GM23338 (cell line): ENCODE measurements around the gene PRKCH. TPM values are rescaled to one million over a fixed set of nuclear protein-coding genes. Genes with fewer than 3 reads are reported as not detected.

Experiments used
- ATAC-seq: fragments of 200-7000 bp; cut with Tn5 transposase; 3 replicates; pipeline ENCODE4 v1.9.1; 2020
- DNase-seq: peaks from one replicate; pipeline ENCODE4 v3.0.0-alpha.2; 2015; ENCODE audit warnings: low spot score
- H2AFZ ChIP-seq: fragments of 200-600 bp; sonication (generic); 2 replicates; pipeline ENCODE4 v1.8.0; 2016; ENCODE audit warnings: antibody characterized with exemption, mild to moderate bottlenecking, moderate library complexity
- H3F3A ChIP-seq: fragments of 200-600 bp; sonication (generic); replicated peaks from 2 replicates; pipeline ENCODE4 v1.8.0; 2017; ENCODE audit warnings: antibody characterized with exemption, mixed run types, low read depth
- H3K27ac ChIP-seq: fragments of 200-600 bp; sonication (generic); 2 replicates; pipeline ENCODE4 v1.6.1; 2016; ENCODE audit warnings: low read depth
- H3K27me3 ChIP-seq: fragments of 200-600 bp; sonication (generic); 2 replicates; pipeline ENCODE4 v1.8.0; 2016; ENCODE audit warnings: mild to moderate bottlenecking, mixed run types, moderate library complexity; ENCODE audit not compliant: insufficient read depth
- H3K36me3 ChIP-seq: fragments of 200-600 bp; sonication (generic); 2 replicates; pipeline ENCODE4 v1.8.0; 2016; ENCODE audit warnings: mild to moderate bottlenecking; ENCODE audit not compliant: insufficient read depth
- H3K4me1 ChIP-seq: fragments of 200-600 bp; sonication (generic); 2 replicates; pipeline ENCODE4 v1.8.0; 2016; ENCODE audit warnings: mild to moderate bottlenecking, moderate library complexity; ENCODE audit not compliant: insufficient read depth
- H3K4me2 ChIP-seq: fragments of 200-600 bp; sonication (generic); 2 replicates; pipeline ENCODE4 v1.7.1; 2017; ENCODE audit warnings: mixed run types
- H3K4me3 ChIP-seq: fragments of 200-600 bp; sonication (generic); 2 replicates; pipeline ENCODE4 v1.6.1; 2016; ENCODE audit warnings: mixed run types
- H3K79me2 ChIP-seq: fragments of 200-600 bp; sonication (generic); replicated peaks from 2 replicates; pipeline ENCODE4 v1.8.0; 2017; ENCODE audit warnings: mild to moderate bottlenecking; ENCODE audit not compliant: insufficient read depth
- H3K9me2 ChIP-seq: fragments of 200-600 bp; sonication (generic); 2 replicates; pipeline ENCODE4 v1.8.0; 2017; ENCODE audit not compliant: insufficient read depth
- H4K20me1 ChIP-seq: fragments of 200-600 bp; sonication (generic); replicated peaks from 2 replicates; pipeline ENCODE4 v1.8.0; 2017; ENCODE audit warnings: mild to moderate bottlenecking; ENCODE audit not compliant: insufficient read depth
- H3K27ac Mint-ChIP-seq: 2 replicates; pipeline ENCODE4 v1.8.0; 2020; ENCODE audit warnings: inconsistent platforms, mild to moderate bottlenecking, moderate library complexity, mixed read lengths
- H3K27me3 Mint-ChIP-seq: 3 replicates; pipeline ENCODE4 v1.8.0; 2022; ENCODE audit warnings: low read depth, mild to moderate bottlenecking, moderate library complexity, mixed read lengths, inconsistent platforms; ENCODE audit not compliant: insufficient read depth, poor library complexity
- H3K36me3 Mint-ChIP-seq: 3 replicates; pipeline ENCODE4 v1.8.0; 2021; ENCODE audit warnings: low read depth, mild to moderate bottlenecking, inconsistent platforms, moderate library complexity, mixed read lengths
- H3K4me1 Mint-ChIP-seq: 3 replicates; pipeline ENCODE4 v1.8.0; 2020; ENCODE audit warnings: mild to moderate bottlenecking, inconsistent platforms, mixed read lengths
- H3K4me3 Mint-ChIP-seq: 3 replicates; pipeline ENCODE4 v1.8.0; 2021; ENCODE audit warnings: moderate library complexity, mild to moderate bottlenecking, inconsistent platforms, mixed read lengths
- H3K9me3 Mint-ChIP-seq: 3 replicates; pipeline ENCODE4 v1.8.0; 2020; ENCODE audit warnings: moderate library complexity, mild to moderate bottlenecking, inconsistent platforms, mixed read lengths
- CREB1 ChIP-seq: fragments of 250-450 bp; sonication (Bioruptor Pico); IDR thresholded peaks from 2 replicates; pipeline ENCODE4 v1.5.0; 2020; ENCODE audit warnings: low read depth, mild to moderate bottlenecking, moderate library complexity
- EZH2 ChIP-seq: fragments of 200-600 bp; sonication (generic); IDR thresholded peaks from one replicate; pipeline ENCODE4 v1.8.0; 2017; ENCODE audit warnings: antibody characterized with exemption, mild to moderate bottlenecking, low read depth; ENCODE audit not compliant: unreplicated experiment
- EZH2phosphoT487 ChIP-seq: fragments of 200-600 bp; sonication (generic); IDR thresholded peaks from one replicate; pipeline ENCODE4 v1.8.1; 2018; ENCODE audit warnings: antibody characterized with exemption; ENCODE audit not compliant: unreplicated experiment
- JUNB ChIP-seq: IDR thresholded peaks from one replicate; pipeline ENCODE4 v1.6.1; 2016; ENCODE audit warnings: antibody characterized with exemption; ENCODE audit not compliant: unreplicated experiment
- POLR2AphosphoS5 ChIP-seq: IDR thresholded peaks from 2 replicates; pipeline ENCODE4 v1.6.1; 2016; ENCODE audit warnings: antibody characterized with exemption, low read depth
- STAT1 ChIP-seq: IDR thresholded peaks from one replicate; pipeline ENCODE4 v1.6.1; 2016; ENCODE audit warnings: antibody characterized with exemption; ENCODE audit not compliant: unreplicated experiment
- ZNF331 ChIP-seq: fragments of 250-450 bp; sonication (Bioruptor Pico); IDR thresholded peaks from 2 replicates; pipeline ENCODE4 v1.5.0; 2020; ENCODE audit warnings: low read depth, mild to moderate bottlenecking, moderate library complexity
- polyA plus RNA-seq: library from polyadenylated mRNA; unstranded; fragments of >200 nt; fragmentation: Nextera tagmentation; extraction: Ambion mirVana; gene quantifications from 2 replicates; pipeline ENCODE4 v1.2.1, GENCODE V29; 2016
- total RNA-seq: library from RNA; depleted of rRNA; stranded (reverse); fragments of >200 nt; shearing (Covaris generic); gene quantifications from 2 replicates; pipeline ENCODE4 v1.2.3, GENCODE V29; 2014
- TF ChIP-seq, protein P1 (sequence below): IDR thresholded peaks from one replicate; pipeline ENCODE4 v1.6.1; 2018; ENCODE audit warnings: antibody characterized with exemption; ENCODE audit not compliant: unreplicated experiment
- TF ChIP-seq, protein P2 (sequence below): IDR thresholded peaks from 2 replicates; pipeline ENCODE4 v1.6.1; 2016; ENCODE audit warnings: antibody characterized with exemption

PRKCH gene
- total and polyA plus RNA-seq, 2 experiments from 2014 or later = 5.4 to 10.1 TPM

DNA sequence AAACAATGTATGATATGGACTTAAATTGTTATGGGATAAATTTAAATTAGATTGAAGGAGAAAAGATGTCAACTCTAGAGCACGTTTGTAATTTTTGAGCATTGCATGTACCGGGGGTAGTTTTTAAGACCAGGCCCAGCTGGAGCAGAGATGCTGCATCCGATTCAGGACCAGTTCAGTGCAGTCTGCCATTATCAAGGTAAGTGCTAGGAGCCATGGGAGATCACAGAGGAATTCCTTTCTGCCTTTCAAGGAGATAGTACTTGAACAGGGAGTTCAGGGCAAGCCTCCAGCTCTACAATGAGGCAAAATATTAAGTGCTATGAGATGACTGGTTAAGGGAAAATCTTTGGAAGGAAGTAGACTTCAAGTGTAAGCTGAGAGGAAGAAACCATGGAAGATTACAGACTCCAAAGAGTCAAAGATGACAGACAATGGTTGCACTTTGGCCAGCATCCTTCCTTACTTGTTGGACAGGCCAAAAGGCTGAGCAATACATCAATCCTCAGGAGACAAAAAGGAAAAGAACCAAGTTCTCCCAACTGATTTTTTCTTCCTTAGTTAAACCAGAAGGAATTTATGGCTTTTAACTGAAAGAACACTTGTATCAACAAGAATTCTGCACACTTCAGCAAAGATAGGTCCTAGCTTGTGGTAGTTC, 260.7 kb downstream of the PRKCH start:
- Mint-ChIP-seq H3K9me3 (no peaks in the 10 kb centered on the region), H3K4me3 (no peak overlapping the region), H3K27me3 (no peaks in the 10 kb centered on the region), H3K36me3 (no peaks in the 10 kb centered on the region), H3K4me1 (peaks cover 9% of the 10 kb centered on the region), H3K27ac (no peak overlapping the region)
- Histone ChIP-seq H3K4me1 (no peaks in the 10 kb centered on the region), H3K27me3 (no peaks in the 10 kb centered on the region), H3K36me3 (no peaks in the 10 kb centered on the region), H3K27ac (no peak overlapping the region), H3K4me2 (no peak overlapping the region), H2AFZ (0 out of 2 replicates have a peak overlapping the region, but pooled peaks have one; percentile 40), H3F3A (no peaks in the 10 kb centered on the region), H3K9me2 (no peaks in the 10 kb centered on the region), H3K4me3 (no peak overlapping the region), H3K79me2 (no peaks in the 10 kb centered on the region), H4K20me1 (no peaks in the 10 kb centered on the region)
- ATAC-seq (no peak), DNase-seq (no peak)
- TF ChIP-seq CREB1 = no peak
- TF ChIP-seq EZH2phosphoT487 = no peak
- TF ChIP-seq, protein P1, sequence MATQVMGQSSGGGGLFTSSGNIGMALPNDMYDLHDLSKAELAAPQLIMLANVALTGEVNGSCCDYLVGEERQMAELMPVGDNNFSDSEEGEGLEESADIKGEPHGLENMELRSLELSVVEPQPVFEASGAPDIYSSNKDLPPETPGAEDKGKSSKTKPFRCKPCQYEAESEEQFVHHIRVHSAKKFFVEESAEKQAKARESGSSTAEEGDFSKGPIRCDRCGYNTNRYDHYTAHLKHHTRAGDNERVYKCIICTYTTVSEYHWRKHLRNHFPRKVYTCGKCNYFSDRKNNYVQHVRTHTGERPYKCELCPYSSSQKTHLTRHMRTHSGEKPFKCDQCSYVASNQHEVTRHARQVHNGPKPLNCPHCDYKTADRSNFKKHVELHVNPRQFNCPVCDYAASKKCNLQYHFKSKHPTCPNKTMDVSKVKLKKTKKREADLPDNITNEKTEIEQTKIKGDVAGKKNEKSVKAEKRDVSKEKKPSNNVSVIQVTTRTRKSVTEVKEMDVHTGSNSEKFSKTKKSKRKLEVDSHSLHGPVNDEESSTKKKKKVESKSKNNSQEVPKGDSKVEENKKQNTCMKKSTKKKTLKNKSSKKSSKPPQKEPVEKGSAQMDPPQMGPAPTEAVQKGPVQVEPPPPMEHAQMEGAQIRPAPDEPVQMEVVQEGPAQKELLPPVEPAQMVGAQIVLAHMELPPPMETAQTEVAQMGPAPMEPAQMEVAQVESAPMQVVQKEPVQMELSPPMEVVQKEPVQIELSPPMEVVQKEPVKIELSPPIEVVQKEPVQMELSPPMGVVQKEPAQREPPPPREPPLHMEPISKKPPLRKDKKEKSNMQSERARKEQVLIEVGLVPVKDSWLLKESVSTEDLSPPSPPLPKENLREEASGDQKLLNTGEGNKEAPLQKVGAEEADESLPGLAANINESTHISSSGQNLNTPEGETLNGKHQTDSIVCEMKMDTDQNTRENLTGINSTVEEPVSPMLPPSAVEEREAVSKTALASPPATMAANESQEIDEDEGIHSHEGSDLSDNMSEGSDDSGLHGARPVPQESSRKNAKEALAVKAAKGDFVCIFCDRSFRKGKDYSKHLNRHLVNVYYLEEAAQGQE = no peak
- TF ChIP-seq, protein P2, sequence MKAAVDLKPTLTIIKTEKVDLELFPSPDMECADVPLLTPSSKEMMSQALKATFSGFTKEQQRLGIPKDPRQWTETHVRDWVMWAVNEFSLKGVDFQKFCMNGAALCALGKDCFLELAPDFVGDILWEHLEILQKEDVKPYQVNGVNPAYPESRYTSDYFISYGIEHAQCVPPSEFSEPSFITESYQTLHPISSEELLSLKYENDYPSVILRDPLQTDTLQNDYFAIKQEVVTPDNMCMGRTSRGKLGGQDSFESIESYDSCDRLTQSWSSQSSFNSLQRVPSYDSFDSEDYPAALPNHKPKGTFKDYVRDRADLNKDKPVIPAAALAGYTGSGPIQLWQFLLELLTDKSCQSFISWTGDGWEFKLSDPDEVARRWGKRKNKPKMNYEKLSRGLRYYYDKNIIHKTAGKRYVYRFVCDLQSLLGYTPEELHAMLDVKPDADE = no peak
- no peak for TF ChIP-seq JUNB
- no peak for TF ChIP-seq ZNF331 (CRISPR knock-in tag)

DNA sequence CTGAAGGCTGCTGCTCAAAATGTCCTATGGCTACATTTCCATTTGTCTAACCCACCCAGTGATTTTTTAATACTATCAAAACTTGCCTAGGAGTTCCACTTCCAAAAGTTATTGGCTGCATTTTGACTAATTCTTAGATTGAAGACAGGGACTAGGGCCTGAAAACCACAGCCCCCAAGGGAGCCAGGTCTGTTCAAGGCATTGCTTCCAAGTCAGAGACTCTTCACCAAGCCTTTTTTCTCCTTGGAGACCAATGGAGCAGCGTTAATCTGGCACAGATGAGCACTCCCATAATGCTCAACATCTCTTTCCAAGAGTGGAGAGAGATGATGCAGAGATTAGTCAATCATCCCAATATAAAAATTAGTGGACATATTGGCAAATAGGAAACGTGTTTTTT, 261.4 kb downstream of the PRKCH start:
- H3K4me1 ChIP-seq = no peaks in the 10 kb centered on the region
- H3K4me2 ChIP-seq = no peak overlapping the region
- ATAC-seq = no peak
- H3K27me3 Mint-ChIP-seq = no peaks in the 10 kb centered on the region
- H3K36me3 Mint-ChIP-seq = no peaks in the 10 kb centered on the region
- no peaks in the 10 kb centered on the region for H4K20me1 ChIP-seq
- no peaks in the 10 kb centered on the region for H3F3A ChIP-seq
- no peak overlapping the region for H3K4me3 ChIP-seq
- peaks cover 9% of the 10 kb centered on the region for H3K4me1 Mint-ChIP-seq
- no peaks in the 10 kb centered on the region for H3K9me3 Mint-ChIP-seq
- no peak overlapping the region for H3K4me3 Mint-ChIP-seq
- H3K9me2 ChIP-seq = no peaks in the 10 kb centered on the region
- TF ChIP-seq EZH2 (no peak), POLR2AphosphoS5 (no peak), STAT1 (no peak)
- TF ChIP-seq, protein P2 = no peak
- no peak for DNase-seq
- H3K27ac Mint-ChIP-seq = no peak overlapping the region
- no peak overlapping the region for H2AFZ ChIP-seq
- H3K27ac ChIP-seq = no peak overlapping the region
- no peaks in the 10 kb centered on the region for H3K36me3 ChIP-seq
- H3K79me2 ChIP-seq = no peaks in the 10 kb centered on the region
- no peaks in the 10 kb centered on the region for H3K27me3 ChIP-seq
